ENCODE measurements around the gene NUCB1. TPM values are rescaled to one million over a fixed set of nuclear protein-coding genes. Genes with fewer than 3 reads are reported as not detected.

The NUCB1 gene
- total and polyA plus RNA-seq, 9 of the 15 experiments (the other 6 are each of a cell fraction or from before 2014, with no cell fraction given): 3.1 to 153 (median 71.7) TPM

DNA sequence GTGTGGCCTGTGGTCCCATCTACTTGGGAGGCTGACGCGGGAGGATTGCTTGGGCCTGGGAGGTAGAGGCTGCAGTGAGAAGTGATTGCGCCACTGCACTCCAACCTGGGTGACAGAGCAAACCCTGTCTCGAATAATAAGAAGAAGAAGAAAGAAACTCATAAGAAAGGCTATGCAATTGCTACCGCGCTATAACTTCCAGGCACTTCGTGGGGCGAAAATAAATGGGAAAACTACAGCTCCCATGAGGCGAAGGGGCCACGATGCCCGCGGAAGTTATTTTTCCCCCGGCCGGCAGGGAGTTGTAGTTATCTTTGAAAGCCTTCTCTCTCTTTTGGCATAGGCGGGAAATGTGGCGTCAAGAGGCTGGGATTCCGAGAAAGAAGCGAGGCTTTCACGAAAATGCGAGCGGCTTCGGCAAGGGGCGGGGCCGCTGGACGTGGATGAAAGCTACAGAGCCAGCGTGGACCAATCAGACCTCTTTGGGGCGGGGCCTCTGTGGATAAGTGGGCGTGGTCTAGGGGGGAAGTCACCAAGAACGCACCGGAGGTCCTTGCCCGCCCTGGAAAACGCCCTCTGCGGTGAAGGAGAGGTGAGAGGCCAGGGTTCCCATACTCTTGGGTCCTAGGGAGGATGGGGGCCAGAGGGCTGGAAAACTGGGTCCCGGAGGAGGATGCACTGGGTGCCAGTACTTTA is at the start of gene NUCB1 (continued):
- 0 out of 2 replicates have a peak, but pooled peaks have one; percentile 6 for TF ChIP-seq NCOR1 (IDR thresholded peaks at IDR 0.05)
- TF ChIP-seq KDM2B (CRISPR knock-in tag; IDR thresholded peaks at IDR 0.05): no peak
- TF ChIP-seq NR2C2 (CRISPR knock-in tag; IDR thresholded peaks at IDR 0.05): peak; percentile 90
- peak; percentile 99 for TF ChIP-seq NR2C2 (tag; IDR thresholded peaks at IDR 0.05)
- TF ChIP-seq, protein P1, sequence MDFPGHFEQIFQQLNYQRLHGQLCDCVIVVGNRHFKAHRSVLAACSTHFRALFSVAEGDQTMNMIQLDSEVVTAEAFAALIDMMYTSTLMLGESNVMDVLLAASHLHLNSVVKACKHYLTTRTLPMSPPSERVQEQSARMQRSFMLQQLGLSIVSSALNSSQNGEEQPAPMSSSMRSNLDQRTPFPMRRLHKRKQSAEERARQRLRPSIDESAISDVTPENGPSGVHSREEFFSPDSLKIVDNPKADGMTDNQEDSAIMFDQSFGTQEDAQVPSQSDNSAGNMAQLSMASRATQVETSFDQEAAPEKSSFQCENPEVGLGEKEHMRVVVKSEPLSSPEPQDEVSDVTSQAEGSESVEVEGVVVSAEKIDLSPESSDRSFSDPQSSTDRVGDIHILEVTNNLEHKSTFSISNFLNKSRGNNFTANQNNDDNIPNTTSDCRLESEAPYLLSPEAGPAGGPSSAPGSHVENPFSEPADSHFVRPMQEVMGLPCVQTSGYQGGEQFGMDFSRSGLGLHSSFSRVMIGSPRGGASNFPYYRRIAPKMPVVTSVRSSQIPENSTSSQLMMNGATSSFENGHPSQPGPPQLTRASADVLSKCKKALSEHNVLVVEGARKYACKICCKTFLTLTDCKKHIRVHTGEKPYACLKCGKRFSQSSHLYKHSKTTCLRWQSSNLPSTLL (IDR thresholded peaks at IDR 0.05): peak; percentile 97
- TF ChIP-seq, protein P2, sequence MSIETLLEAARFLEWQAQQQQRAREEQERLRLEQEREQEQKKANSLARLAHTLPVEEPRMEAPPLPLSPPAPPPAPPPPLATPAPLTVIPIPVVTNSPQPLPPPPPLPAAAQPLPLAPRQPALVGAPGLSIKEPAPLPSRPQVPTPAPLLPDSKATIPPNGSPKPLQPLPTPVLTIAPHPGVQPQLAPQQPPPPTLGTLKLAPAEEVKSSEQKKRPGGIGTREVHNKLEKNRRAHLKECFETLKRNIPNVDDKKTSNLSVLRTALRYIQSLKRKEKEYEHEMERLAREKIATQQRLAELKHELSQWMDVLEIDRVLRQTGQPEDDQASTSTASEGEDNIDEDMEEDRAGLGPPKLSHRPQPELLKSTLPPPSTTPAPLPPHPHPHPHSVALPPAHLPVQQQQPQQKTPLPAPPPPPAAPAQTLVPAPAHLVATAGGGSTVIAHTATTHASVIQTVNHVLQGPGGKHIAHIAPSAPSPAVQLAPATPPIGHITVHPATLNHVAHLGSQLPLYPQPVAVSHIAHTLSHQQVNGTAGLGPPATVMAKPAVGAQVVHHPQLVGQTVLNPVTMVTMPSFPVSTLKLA (conservative IDR thresholded peaks at IDR 0.05): peak; percentile 78 to 91
- TF ChIP-seq PHF21A (IDR thresholded peaks at IDR 0.05; ENCODE audit: borderline replicate concordance, low read depth): no peak
- TF ChIP-seq TAF1 (IDR thresholded peaks at IDR 0.05; ENCODE audit: control insufficient read depth, extremely low read depth, insufficient read depth, low read length, severe bottlenecking): peak; percentile 52
- peak in 1 of 2 experiments; percentile 78; a peak in 2 of 4 replicates for TF ChIP-seq TEAD1 (CRISPR knock-in tag; IDR thresholded peaks at IDR 0.05)
- peak; percentile 98 for TF ChIP-seq SP1 (CRISPR knock-in tag; IDR thresholded peaks at IDR 0.05)
- no peak for TF ChIP-seq SMARCA4 (IDR thresholded peaks at IDR 0.05)
- TF ChIP-seq, protein P3, sequence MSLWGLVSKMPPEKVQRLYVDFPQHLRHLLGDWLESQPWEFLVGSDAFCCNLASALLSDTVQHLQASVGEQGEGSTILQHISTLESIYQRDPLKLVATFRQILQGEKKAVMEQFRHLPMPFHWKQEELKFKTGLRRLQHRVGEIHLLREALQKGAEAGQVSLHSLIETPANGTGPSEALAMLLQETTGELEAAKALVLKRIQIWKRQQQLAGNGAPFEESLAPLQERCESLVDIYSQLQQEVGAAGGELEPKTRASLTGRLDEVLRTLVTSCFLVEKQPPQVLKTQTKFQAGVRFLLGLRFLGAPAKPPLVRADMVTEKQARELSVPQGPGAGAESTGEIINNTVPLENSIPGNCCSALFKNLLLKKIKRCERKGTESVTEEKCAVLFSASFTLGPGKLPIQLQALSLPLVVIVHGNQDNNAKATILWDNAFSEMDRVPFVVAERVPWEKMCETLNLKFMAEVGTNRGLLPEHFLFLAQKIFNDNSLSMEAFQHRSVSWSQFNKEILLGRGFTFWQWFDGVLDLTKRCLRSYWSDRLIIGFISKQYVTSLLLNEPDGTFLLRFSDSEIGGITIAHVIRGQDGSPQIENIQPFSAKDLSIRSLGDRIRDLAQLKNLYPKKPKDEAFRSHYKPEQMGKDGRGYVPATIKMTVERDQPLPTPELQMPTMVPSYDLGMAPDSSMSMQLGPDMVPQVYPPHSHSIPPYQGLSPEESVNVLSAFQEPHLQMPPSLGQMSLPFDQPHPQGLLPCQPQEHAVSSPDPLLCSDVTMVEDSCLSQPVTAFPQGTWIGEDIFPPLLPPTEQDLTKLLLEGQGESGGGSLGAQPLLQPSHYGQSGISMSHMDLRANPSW (CRISPR knock-in tag; IDR thresholded peaks at IDR 0.05): no peak
- TF ChIP-seq GABPA (tag; conservative IDR thresholded peaks at IDR 0.05; ENCODE audit: low read depth): peak; percentile 95
- no peak for TF ChIP-seq KHSRP (IDR thresholded peaks at IDR 0.05)
- TF ChIP-seq FOXM1 (IDR thresholded peaks at IDR 0.05; ENCODE audit: low read depth): peak; percentile 30; the same call in 1 of the 2 replicates
- TF ChIP-seq FOXM1 (CRISPR knock-in tag; IDR thresholded peaks at IDR 0.05; ENCODE audit: low read depth): no peak
- TF ChIP-seq PTTG1 (tag; IDR thresholded peaks at IDR 0.05; ENCODE audit: low read depth): no peak
- 0 out of 4 replicates have a peak, but pooled peaks of 1 of the 2 experiments have one; percentile 39 for TF ChIP-seq KDM4B (IDR thresholded peaks at IDR 0.05; ENCODE audit: borderline replicate concordance in 2 of 2, low read depth in 1 of 2)
- TF ChIP-seq TBL1XR1 (IDR thresholded peaks at IDR 0.05; ENCODE audit: low read length in 2 of 2): peak in 1 of 2 experiments; percentile 47; a peak in 1 of 4 replicates
- TF ChIP-seq MYNN (IDR thresholded peaks at IDR 0.05): 0 out of 2 replicates have a peak, but pooled peaks have one; percentile 52
- TF ChIP-seq MYNN (CRISPR knock-in tag; IDR thresholded peaks at IDR 0.05): no peak
- no peak for TF ChIP-seq CBX2 (IDR thresholded peaks at IDR 0.05; ENCODE audit: insufficient read depth, low read length, poor library complexity, severe bottlenecking)
